ENCODE data around the gene TAF4B.

Gene TAF4B

GRCh38 chr18:26383454-26384270, 157.4 kb downstream of the TAF4B start:
- peak; percentile 74 to 84 for DNase-seq

- no peak for DNase-seq
These were observed 159.8 kb downstream of the TAF4B start for GRCh38 chr18:26386002-26386401.

- no peak for DNase-seq
These were observed 160.2 kb downstream of the TAF4B start for GRCh38 chr18:26386441-26386840.

GRCh38 chr18:26394047-26394654, 167.9 kb downstream of the TAF4B start:
- DNase-seq = no peak

- DNase-seq = no peak
These were observed 170.8 kb downstream of the TAF4B start for GRCh38 chr18:26397019-26397418.

- no peak for DNase-seq
These were observed 177.2 kb downstream of the TAF4B start for GRCh38 chr18:26403491-26403890.

- DNase-seq = peak; percentile 11 to 25
These were observed 179.1 kb downstream of the TAF4B start for GRCh38 chr18:26405190-26405801.

- no peak for DNase-seq
These were observed 180.1 kb downstream of the TAF4B start for GRCh38 chr18:26406324-26406723.

- no peak for DNase-seq
These were observed 180.7 kb downstream of the TAF4B start for GRCh38 chr18:26406854-26407517.

- no peak for DNase-seq
These were observed 181.7 kb downstream of the TAF4B start for GRCh38 chr18:26407736-26408601.

GRCh38 chr18:26409091-26409490, 182.8 kb downstream of the TAF4B start:
- no peak for DNase-seq

GRCh38 chr18:26414901-26415440, 188.7 kb downstream of the TAF4B start:
- no peak for DNase-seq

GRCh38 chr18:26415631-26416030, 189.4 kb downstream of the TAF4B start:
- no peak for DNase-seq

- no peak for DNase-seq
These were observed 190.5 kb downstream of the TAF4B start for GRCh38 chr18:26416652-26417150.

- DNase-seq = no peak
These were observed 190.9 kb downstream of the TAF4B start for GRCh38 chr18:26417190-26417589.

- no peak for DNase-seq
These were observed 192.0 kb downstream of the TAF4B start for GRCh38 chr18:26418225-26418624.

GRCh38 chr18:26419746-26420145, 193.5 kb downstream of the TAF4B start:
- no peak for DNase-seq

- no peak for DNase-seq
These were observed 195.3 kb downstream of the TAF4B start for GRCh38 chr18:26421503-26421902.

GRCh38 chr18:26421931-26422330, 195.7 kb downstream of the TAF4B start:
- no peak for DNase-seq

- DNase-seq = no peak
These were observed 196.4 kb downstream of the TAF4B start for GRCh38 chr18:26422472-26423162.

GRCh38 chr18:26424428-26425147, 198.3 kb downstream of the TAF4B start:
- DNase-seq = no peak

All from Kasumi-1 (cell line).